ENCODE data around the gene FOLR1. TPM values are rescaled to one million over a fixed set of nuclear protein-coding genes. Genes with fewer than 3 reads are reported as not detected.
"Not testable (repeated sequence)": the region's sequence is repeated elsewhere in the genome, so short reads cannot be mapped to it uniquely, and the experiment has no call there.

The FOLR1 gene
- total and polyA plus RNA-seq, 11 donors: 0.08 to 0.79 (median 0.30) TPM; not detected in 7

- H3K9me3 ChIP-seq: no peaks in the 10 kb centered on the region
- H3K27me3 ChIP-seq: no peaks in the 10 kb centered on the region
- 88 to 100% (median 92%) methylated on average over 1 of the region's 1 CpG for WGBS, 4 donors
- H3K27ac ChIP-seq: no peak overlapping the region
- no peaks in the 10 kb centered on the region for H3K36me3 ChIP-seq
- H3K4me1 ChIP-seq: peaks cover 0 to 9% (median 0%) of the 10 kb centered on the region in 12 donors
- intact Hi-C loops (cut with DNase I): no loop called here
- no peak for TF ChIP-seq POLR2A (IDR thresholded peaks at IDR 0.05)
- TF ChIP-seq CTCF (IDR thresholded peaks at IDR 0.05): no peak
- DNase-seq (no peak), ATAC-seq (no peak)
- no peak overlapping the region for H3K4me3 ChIP-seq
These were observed 3.7 kb upstream of the FOLR1 start for GRCh38 chr11:72188267-72188666.

GRCh38 chr11:72189455-72190250 lies 2.3 kb upstream of the FOLR1 start:
- Histone ChIP-seq H3K27ac (no peak overlapping the region), H3K4me1 (peaks cover 0 to 9% (median 0%) of the 10 kb centered on the region in 12 donors), H3K36me3 (no peaks in the 10 kb centered on the region), H3K27me3 (no peaks in the 10 kb centered on the region), H3K9me3 (no peaks in the 10 kb centered on the region), H3K4me3 (no peak overlapping the region)
- no peak for DNase-seq
- intact Hi-C loops (cut with DNase I): no loop called here
- 62 to 89% (median 72%) methylated on average over 3 of the region's 3 CpGs for WGBS, 4 donors
- ATAC-seq: peak; percentile 46 to 61 (median 50)
- no peak for TF ChIP-seq POLR2A (IDR thresholded peaks at IDR 0.05)
- TF ChIP-seq CTCF (IDR thresholded peaks at IDR 0.05): no peak

- no peaks in the 10 kb centered on the region for H3K36me3 ChIP-seq
- no peaks in the 10 kb centered on the region for H3K27me3 ChIP-seq
- ATAC-seq (no peak), DNase-seq (no peak)
- no peak overlapping the region for H3K4me3 ChIP-seq
- no peak overlapping the region for H3K27ac ChIP-seq
- intact Hi-C loops (cut with DNase I): no loop called here
- peaks cover 0 to 9% (median 0%) of the 10 kb centered on the region in 12 donors for H3K4me1 ChIP-seq
- no peak for TF ChIP-seq CTCF (IDR thresholded peaks at IDR 0.05)
- TF ChIP-seq POLR2A (IDR thresholded peaks at IDR 0.05): no peak
- H3K9me3 ChIP-seq: no peaks in the 10 kb centered on the region
- 73 to 88% (median 80%) methylated on average over 5 of the region's 5 CpGs for WGBS, 4 donors
These were observed 1.3 kb upstream of the FOLR1 start for GRCh38 chr11:72190631-72191071.

GRCh38 chr11:72195518-72196270 lies 3.8 kb downstream of the FOLR1 start:
- Histone ChIP-seq H3K27me3 (no peaks in the 10 kb centered on the region), H3K4me1 (no peaks in the 10 kb centered on the region), H3K36me3 (no peaks in the 10 kb centered on the region), H3K27ac (no peak overlapping the region), H3K9me3 (no peaks in the 10 kb centered on the region), H3K4me3 (no peak overlapping the region)
- TF ChIP-seq CTCF (IDR thresholded peaks at IDR 0.05): no peak
- no peak for TF ChIP-seq POLR2A (IDR thresholded peaks at IDR 0.05)
- ATAC-seq: no peak
- WGBS, 4 donors: 89 to 92% (median 90%) methylated on average over 9 to 12 of the region's 12 CpGs
- intact Hi-C loops (cut with DNase I): no loop called here
- no peak for DNase-seq

GRCh38 chr11:72201445-72201844 lies 9.5 kb downstream of the FOLR1 start:
- WGBS, 4 donors: 88 to 94% (median 93%) methylated on average over 42 to 43 of the region's 43 CpGs
- H3K36me3 ChIP-seq; intact Hi-C loops (cut with DNase I); H3K4me3 ChIP-seq; H3K27ac ChIP-seq; DNase-seq; H3K9me3 ChIP-seq; H3K27me3 ChIP-seq; ATAC-seq: not testable (repeated sequence)
- H3K4me1 ChIP-seq: peaks cover 0 to 15% (median 0%) of the 10 kb centered on the region in 12 donors
